ENCODE results near the gene PRKCB.
A peak's percentile ranks its signal among the peaks of the same experiment; 100 is the strongest.

PRKCB gene

GRCh38 chr16:23949630-23950290 is 114.0 kb downstream of the PRKCB start:
- H3K4me3 ChIP-seq (ENCODE audit: low read length): no peak overlapping the region
- H2AFZ ChIP-seq (ENCODE audit: low read depth, low read length): no peak overlapping the region
- H3K9me3 ChIP-seq (ENCODE audit: low read length): no peaks in the 10 kb centered on the region
- no peaks in the 10 kb centered on the region for H3K27me3 ChIP-seq (ENCODE audit: insufficient read depth, low read length)
- no peaks in the 10 kb centered on the region for H3K36me3 ChIP-seq (ENCODE audit: insufficient read depth, low read length)
- peaks cover 13% of the 10 kb centered on the region for H3K4me1 ChIP-seq (ENCODE audit: insufficient read depth, low read length)

DNA sequence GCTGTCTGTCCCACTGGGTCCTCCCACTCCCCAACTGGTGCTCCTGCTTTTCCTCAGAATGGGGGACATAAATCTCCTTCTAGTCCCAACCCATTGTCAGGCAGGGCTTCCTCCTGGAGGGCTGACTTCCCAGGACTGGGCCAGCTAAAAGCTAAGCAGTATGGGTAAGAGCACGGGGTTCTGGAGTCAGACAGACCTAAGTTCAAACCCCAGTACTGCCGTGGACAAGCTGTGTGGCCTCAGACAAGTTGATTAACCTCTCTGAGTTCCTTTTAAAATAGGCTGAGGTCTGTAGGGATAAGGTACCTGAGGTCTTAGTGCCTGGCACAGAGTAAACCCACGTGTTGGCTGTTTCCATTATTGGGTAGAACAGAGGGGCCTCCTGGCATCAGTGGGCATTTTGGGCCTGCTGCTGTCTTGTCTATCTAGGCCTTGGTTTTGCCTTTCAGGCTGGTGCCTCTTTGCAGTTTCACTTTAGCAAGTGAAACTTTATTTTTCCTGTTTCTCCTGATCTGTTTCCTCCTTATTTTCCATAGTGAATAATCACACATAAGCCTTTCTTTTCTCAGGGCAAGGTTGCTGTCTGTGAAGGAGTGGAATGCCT is 114.6 kb downstream of the PRKCB start:
- Histone ChIP-seq H3K27me3 (ENCODE audit: insufficient read depth, low read length) (no peaks in the 10 kb centered on the region), H3K9me3 (ENCODE audit: low read length) (no peaks in the 10 kb centered on the region), H3K4me3 (ENCODE audit: low read length) (no peak overlapping the region), H3K4me1 (ENCODE audit: insufficient read depth, low read length) (peaks cover 9% of the 10 kb centered on the region), H3K36me3 (ENCODE audit: insufficient read depth, low read length) (no peaks in the 10 kb centered on the region), H2AFZ (ENCODE audit: low read depth, low read length) (no peak overlapping the region)

- Histone ChIP-seq H3K27me3 (ENCODE audit: insufficient read depth, low read length) (no peaks in the 10 kb centered on the region), H3K9me3 (ENCODE audit: low read length) (no peaks in the 10 kb centered on the region), H2AFZ (ENCODE audit: low read depth, low read length) (no peak overlapping the region), H3K4me1 (ENCODE audit: insufficient read depth, low read length) (peaks cover 9% of the 10 kb centered on the region), H3K36me3 (ENCODE audit: insufficient read depth, low read length) (no peaks in the 10 kb centered on the region), H3K4me3 (ENCODE audit: low read length) (no peak overlapping the region)
These were observed 115.1 kb downstream of the PRKCB start for GRCh38 chr16:23950898-23951297.

GRCh38 chr16:23952128-23952970 is 116.6 kb downstream of the PRKCB start:
- no peaks in the 10 kb centered on the region for H3K27me3 ChIP-seq (ENCODE audit: insufficient read depth, low read length)
- H2AFZ ChIP-seq (ENCODE audit: low read depth, low read length): peak overlapping the region; percentile 8
- no peaks in the 10 kb centered on the region for H3K36me3 ChIP-seq (ENCODE audit: insufficient read depth, low read length)
- no peaks in the 10 kb centered on the region for H3K9me3 ChIP-seq (ENCODE audit: low read length)
- no peak overlapping the region for H3K4me3 ChIP-seq (ENCODE audit: low read length)
- H3K4me1 ChIP-seq (ENCODE audit: insufficient read depth, low read length): peaks cover 9% of the 10 kb centered on the region

- Histone ChIP-seq H3K4me1 (ENCODE audit: insufficient read depth, low read length) (peaks cover 9% of the 10 kb centered on the region), H3K4me3 (ENCODE audit: low read length) (no peak overlapping the region), H3K27me3 (ENCODE audit: insufficient read depth, low read length) (no peaks in the 10 kb centered on the region), H2AFZ (ENCODE audit: low read depth, low read length) (no peak overlapping the region), H3K9me3 (ENCODE audit: low read length) (no peaks in the 10 kb centered on the region), H3K36me3 (ENCODE audit: insufficient read depth, low read length) (no peaks in the 10 kb centered on the region)
These were observed 117.2 kb downstream of the PRKCB start for GRCh38 chr16:23952971-23953300.

- H3K27me3 ChIP-seq (ENCODE audit: insufficient read depth, low read length): no peaks in the 10 kb centered on the region
- H3K4me3 ChIP-seq (ENCODE audit: low read length): no peak overlapping the region
- H3K4me1 ChIP-seq (ENCODE audit: insufficient read depth, low read length): peaks cover 9% of the 10 kb centered on the region
- no peaks in the 10 kb centered on the region for H3K36me3 ChIP-seq (ENCODE audit: insufficient read depth, low read length)
- H3K9me3 ChIP-seq (ENCODE audit: low read length): no peaks in the 10 kb centered on the region
- no peak overlapping the region for H2AFZ ChIP-seq (ENCODE audit: low read depth, low read length)
These were observed 117.7 kb downstream of the PRKCB start for GRCh38 chr16:23953476-23953875.

- H2AFZ ChIP-seq (ENCODE audit: low read depth, low read length): no peak overlapping the region
- no peak overlapping the region for H3K4me3 ChIP-seq (ENCODE audit: low read length)
- H3K4me1 ChIP-seq (ENCODE audit: insufficient read depth, low read length): peaks cover 9% of the 10 kb centered on the region
- H3K9me3 ChIP-seq (ENCODE audit: low read length): no peaks in the 10 kb centered on the region
- H3K27me3 ChIP-seq (ENCODE audit: insufficient read depth, low read length): no peaks in the 10 kb centered on the region
- no peaks in the 10 kb centered on the region for H3K36me3 ChIP-seq (ENCODE audit: insufficient read depth, low read length)
These were observed 119.3 kb downstream of the PRKCB start for GRCh38 chr16:23955088-23955487.

GRCh38 chr16:23957287-23957686 is 121.5 kb downstream of the PRKCB start:
- Histone ChIP-seq H3K27me3 (ENCODE audit: insufficient read depth, low read length) (no peaks in the 10 kb centered on the region), H3K4me3 (ENCODE audit: low read length) (no peak overlapping the region), H3K36me3 (ENCODE audit: insufficient read depth, low read length) (no peaks in the 10 kb centered on the region), H3K9me3 (ENCODE audit: low read length) (no peaks in the 10 kb centered on the region), H3K4me1 (ENCODE audit: insufficient read depth, low read length) (peaks cover 7% of the 10 kb centered on the region), H2AFZ (ENCODE audit: low read depth, low read length) (no peak overlapping the region)

GRCh38 chr16:23959072-23959751 is 123.4 kb downstream of the PRKCB start:
- H3K9me3 ChIP-seq (ENCODE audit: low read length): no peaks in the 10 kb centered on the region
- H3K36me3 ChIP-seq (ENCODE audit: insufficient read depth, low read length): no peaks in the 10 kb centered on the region

GRCh38 chr16:23959752-23960072 is 123.9 kb downstream of the PRKCB start:
- Histone ChIP-seq H2AFZ (ENCODE audit: low read depth, low read length) (no peak overlapping the region), H3K4me3 (ENCODE audit: low read length) (no peak overlapping the region), H3K27me3 (ENCODE audit: insufficient read depth, low read length) (no peaks in the 10 kb centered on the region), H3K4me1 (ENCODE audit: insufficient read depth, low read length) (no peaks in the 10 kb centered on the region), H3K9me3 (ENCODE audit: low read length) (no peaks in the 10 kb centered on the region), H3K36me3 (ENCODE audit: insufficient read depth, low read length) (no peaks in the 10 kb centered on the region)

More at GRCh38 chr16:23959072-23959751, 123.4 kb downstream of the PRKCB start:
- H2AFZ ChIP-seq (ENCODE audit: low read depth, low read length): no peak overlapping the region
- no peak overlapping the region for H3K4me3 ChIP-seq (ENCODE audit: low read length)
- no peaks in the 10 kb centered on the region for H3K4me1 ChIP-seq (ENCODE audit: insufficient read depth, low read length)
- H3K27me3 ChIP-seq (ENCODE audit: insufficient read depth, low read length): no peaks in the 10 kb centered on the region

- H2AFZ ChIP-seq (ENCODE audit: low read depth, low read length): no peak overlapping the region
- H3K4me3 ChIP-seq (ENCODE audit: low read length): no peak overlapping the region
- no peaks in the 10 kb centered on the region for H3K27me3 ChIP-seq (ENCODE audit: insufficient read depth, low read length)
These were observed 124.5 kb downstream of the PRKCB start for GRCh38 chr16:23960081-23960885.

GRCh38 chr16:23962001-23962400 is 126.2 kb downstream of the PRKCB start:
- Histone ChIP-seq H3K4me3 (ENCODE audit: low read length) (no peak overlapping the region), H3K9me3 (ENCODE audit: low read length) (no peaks in the 10 kb centered on the region), H3K36me3 (ENCODE audit: insufficient read depth, low read length) (no peaks in the 10 kb centered on the region), H2AFZ (ENCODE audit: low read depth, low read length) (no peak overlapping the region), H3K4me1 (ENCODE audit: insufficient read depth, low read length) (no peaks in the 10 kb centered on the region), H3K27me3 (ENCODE audit: insufficient read depth, low read length) (peaks cover 3% of the 10 kb centered on the region)

More at GRCh38 chr16:23960081-23960885, 124.5 kb downstream of the PRKCB start:
- Histone ChIP-seq H3K4me1 (ENCODE audit: insufficient read depth, low read length) (no peaks in the 10 kb centered on the region), H3K9me3 (ENCODE audit: low read length) (no peaks in the 10 kb centered on the region), H3K36me3 (ENCODE audit: insufficient read depth, low read length) (no peaks in the 10 kb centered on the region)
